Measurements from ENCODE around the gene EFCAB11.
A peak's percentile ranks its signal among the peaks of the same experiment; 100 is the strongest.

Gene EFCAB11

DNA sequence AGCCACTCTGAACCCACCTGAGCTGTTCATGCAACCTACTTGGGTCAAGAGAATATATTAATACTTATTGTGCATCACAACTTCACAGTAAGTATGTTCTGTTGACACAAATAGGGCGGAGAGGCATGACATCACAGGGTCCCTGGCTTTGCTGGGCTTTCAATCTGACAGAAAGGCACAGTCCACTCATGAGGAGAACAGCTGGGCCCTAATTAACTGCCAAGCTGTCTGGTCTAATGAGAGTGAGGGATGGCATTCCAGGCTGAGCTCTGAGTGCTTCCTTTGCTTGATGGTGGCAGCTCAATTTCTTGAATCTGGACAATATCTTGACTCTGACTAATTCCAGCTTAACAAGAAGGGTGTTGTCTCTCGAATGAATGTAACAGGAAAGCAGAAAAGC lies 2.0 kb downstream of the EFCAB11 start:
- no peak for TF ChIP-seq CTCF (IDR thresholded peaks at IDR 0.05; ENCODE audit: low read depth, low read length)
- no peak overlapping the region for H3K4me3 ChIP-seq (replicated peaks in 1 of 2; ENCODE audit: low read depth in 2 of 2, low read length in 2 of 2)
- no peak for DNase-seq (ENCODE audit: low read depth in 2 of 2)

DNA sequence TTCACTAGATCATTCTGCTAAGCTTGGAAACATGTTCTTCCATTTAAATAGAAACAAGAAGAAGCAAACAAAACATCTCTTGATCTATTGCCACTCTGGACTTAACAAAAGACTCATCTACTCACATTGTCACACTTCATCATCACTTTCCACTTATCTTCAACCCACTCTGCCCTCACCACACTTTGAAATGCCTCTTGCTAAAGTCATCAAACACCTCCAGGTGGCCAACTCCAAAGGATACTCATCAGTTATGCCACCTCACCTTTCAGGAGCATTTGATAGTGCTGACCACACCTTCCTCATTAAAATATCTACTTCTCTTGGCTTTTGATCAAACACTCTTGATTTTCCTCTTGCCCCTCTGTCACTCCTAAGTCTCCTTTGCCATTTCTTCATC lies 7.2 kb downstream of the EFCAB11 start:
- DNase-seq (ENCODE audit: low read depth in 2 of 2): no peak
- no peak for TF ChIP-seq CTCF (IDR thresholded peaks at IDR 0.05; ENCODE audit: low read depth, low read length)
- no peak overlapping the region for H3K4me3 ChIP-seq (replicated peaks in 1 of 2; ENCODE audit: low read depth in 2 of 2, low read length in 2 of 2)

DNA sequence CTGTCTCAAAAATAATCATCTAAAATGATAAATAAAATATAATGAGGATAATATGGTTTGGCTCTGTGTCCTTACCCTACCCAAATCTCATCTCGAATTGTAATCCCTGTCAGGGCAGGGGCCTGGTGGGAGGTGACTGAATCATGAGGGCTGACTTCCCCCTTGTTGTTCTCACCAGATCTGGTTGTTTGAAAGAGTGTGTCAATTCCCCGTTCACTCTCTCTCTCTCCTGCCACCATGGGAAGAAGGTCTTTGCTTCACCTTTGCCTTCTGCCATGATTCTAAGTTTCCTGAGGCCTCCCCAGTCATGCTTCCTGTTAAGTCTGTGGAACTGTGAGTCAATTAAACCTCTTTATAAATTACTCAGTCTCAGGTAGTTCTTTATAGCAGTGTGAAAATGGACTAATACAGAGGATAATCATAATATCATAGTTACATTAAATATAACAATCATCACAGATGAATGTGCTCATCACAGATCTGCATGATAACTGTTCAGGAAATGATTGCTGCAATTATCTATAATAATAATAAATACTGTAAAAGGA lies 12.6 kb downstream of the EFCAB11 start:
- no peak overlapping the region for H3K4me3 ChIP-seq (replicated peaks in 1 of 2; ENCODE audit: low read depth in 2 of 2, low read length in 2 of 2)
- DNase-seq (ENCODE audit: low read depth in 2 of 2): no peak
- no peak for TF ChIP-seq CTCF (IDR thresholded peaks at IDR 0.05; ENCODE audit: low read depth, low read length)

DNA sequence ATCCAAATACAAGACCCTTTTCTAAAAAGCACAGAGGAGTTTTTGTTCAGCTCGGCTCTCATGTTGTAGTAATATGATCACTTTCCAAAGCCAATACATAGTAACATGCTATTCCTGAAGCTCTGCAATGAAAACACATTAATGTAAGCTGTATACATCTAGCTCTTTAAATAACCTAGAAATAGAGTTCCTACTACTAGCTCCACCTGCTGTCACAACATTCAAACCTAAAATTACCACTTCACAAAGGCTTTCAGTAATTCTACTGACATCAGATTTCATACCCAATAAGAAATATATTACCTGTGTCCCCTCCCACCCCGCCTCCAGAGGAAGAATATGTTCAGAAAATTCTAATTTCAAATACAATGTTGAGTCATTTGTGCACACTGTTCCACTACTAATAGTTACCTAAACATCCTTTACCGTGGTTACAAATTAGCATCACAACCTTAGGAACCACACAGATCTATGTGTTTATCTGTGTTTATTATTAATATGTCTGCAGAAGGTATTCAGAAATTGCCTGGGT lies 17.8 kb downstream of the EFCAB11 start:
- peak; percentile 11 for TF ChIP-seq CTCF (IDR thresholded peaks at IDR 0.05; ENCODE audit: low read depth, low read length)
- peak in 1 of 2 donors; percentile 30 for DNase-seq (ENCODE audit: low read depth in 2 of 2)
- H3K4me3 ChIP-seq (replicated peaks in 1 of 2; ENCODE audit: low read depth in 2 of 2, low read length in 2 of 2): no peak overlapping the region

GRCh38 chr14:89933002-89933401 lies 21.5 kb downstream of the EFCAB11 start:
- TF ChIP-seq CTCF (IDR thresholded peaks at IDR 0.05; ENCODE audit: low read depth, low read length): no peak
- DNase-seq (ENCODE audit: low read depth in 2 of 2): no peak
- H3K4me3 ChIP-seq (replicated peaks in 1 of 2; ENCODE audit: low read depth in 2 of 2, low read length in 2 of 2): no peak overlapping the region

DNA sequence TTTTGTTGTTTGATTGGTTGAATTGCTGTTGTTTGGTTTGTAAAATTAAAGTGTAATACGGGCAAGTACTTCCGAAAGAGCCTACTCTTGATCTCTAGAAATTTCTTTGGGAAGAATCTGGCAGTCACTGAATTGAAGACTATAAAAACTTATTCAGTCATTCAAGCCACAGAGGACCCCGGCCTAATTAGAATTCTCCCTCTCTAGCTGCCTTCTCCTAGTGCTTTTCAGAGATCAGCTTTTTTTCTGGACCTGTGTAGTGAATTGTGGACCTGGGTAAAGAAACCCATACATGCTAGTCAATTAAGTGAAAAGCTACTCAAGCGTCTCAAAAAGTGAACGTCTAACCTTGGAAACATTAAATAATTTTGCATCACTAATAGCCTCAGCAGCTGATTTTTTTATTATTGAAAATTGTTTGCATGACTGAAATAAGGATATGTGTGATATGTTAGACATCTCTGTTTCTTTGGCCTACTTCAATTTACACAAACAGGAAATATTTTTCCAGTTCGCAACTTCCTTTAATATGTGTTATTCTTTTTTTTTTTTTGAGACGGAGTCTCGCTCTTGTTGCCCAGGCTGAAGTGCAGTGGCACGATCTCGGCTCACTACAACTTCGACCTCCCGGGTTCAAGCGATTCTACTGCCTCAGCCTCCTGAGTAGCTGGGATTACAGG lies 27.2 kb downstream of the EFCAB11 start:
- H3K4me3 ChIP-seq (replicated peaks in 1 of 2; ENCODE audit: low read depth in 2 of 2, low read length in 2 of 2): no peak overlapping the region
- peak in 1 of 2 donors; percentile 44 for DNase-seq (ENCODE audit: low read depth in 2 of 2)
- TF ChIP-seq CTCF (IDR thresholded peaks at IDR 0.05; ENCODE audit: low read depth, low read length): no peak
